GM23248 (cell line): ENCODE data around the gene PNPLA2.

Experiments
- EZH2 ChIP-seq: fragments of 200-600 bp; sonication (generic); IDR thresholded peaks from 2 replicates; pipeline ENCODE4 v1.6.1; 2018; ENCODE audit warnings: antibody characterized with exemption, mild to moderate bottlenecking; ENCODE audit not compliant: insufficient read depth, poor library complexity, severe bottlenecking
- EZH2phosphoT487 ChIP-seq: fragments of 200-600 bp; sonication (generic); IDR thresholded peaks from 2 replicates; pipeline ENCODE4 v1.6.1; 2018; ENCODE audit warnings: antibody characterized with exemption, moderate library complexity, mild to moderate bottlenecking, low read depth; ENCODE audit not compliant: insufficient read depth

GRCh38 chr11:872799-873198 is 54.1 kb downstream of the PNPLA2 start:
- TF ChIP-seq EZH2 (no peak), EZH2phosphoT487 (no peak)
